CD14-positive monocyte (primary cell): ENCODE measurements around the gene PSEN1. TPM values are rescaled to one million over a fixed set of nuclear protein-coding genes. Genes with fewer than 3 reads are reported as not detected.

ENCODE experiments used
- DNase-seq, 3 donors: peaks; one replicate each; pipeline ENCODE4 v3.0.0-alpha.2; 2011 to 2022
- H2AFZ ChIP-seq: 2 replicates; pipeline ENCODE4 v1.6.0; 2012; ENCODE audit warnings: mild to moderate bottlenecking, low read depth, low read length, inconsistent platforms; ENCODE audit not compliant: insufficient read depth, poor library complexity, severe bottlenecking
- H3K27ac ChIP-seq, 2 donors: 1 replicate in 1 of 2; 2 replicates in 1 of 2; pipeline ENCODE4 v1.5.1; 2012 to 2013; ENCODE audit warnings: low read length in 2 of 2, control low read depth in 1 of 2, inconsistent platforms in 1 of 2, low read depth in 1 of 2, mild to moderate bottlenecking in 1 of 2
- H3K27me3 ChIP-seq, 2 donors: one replicate each; pipeline versions ENCODE4 v1.6.0 to v1.6.1; 2011 to 2013; ENCODE audit warnings: low read length in 2 of 2; ENCODE audit not compliant: control insufficient read depth in 2 of 2, insufficient read depth in 2 of 2
- H3K36me3 ChIP-seq, 2 donors: replicated peaks in 1 of 2; 1 replicate in 1 of 2; 2 replicates in 1 of 2; pipeline versions ENCODE4 v1.5.1 to v1.6.1; 2012 to 2013; ENCODE audit warnings: low read length in 2 of 2, control low read depth in 1 of 2, inconsistent platforms in 1 of 2, mild to moderate bottlenecking in 1 of 2; ENCODE audit not compliant: insufficient read depth in 2 of 2, control insufficient read depth in 1 of 2
- H3K4me1 ChIP-seq, 2 donors: 1 replicate in 1 of 2; 2 replicates in 1 of 2; pipeline versions ENCODE4 v1.5.1 to v1.6.1; 2012 to 2013; ENCODE audit warnings: low read length in 2 of 2, control low read depth in 1 of 2, inconsistent platforms in 1 of 2, mild to moderate bottlenecking in 1 of 2, moderate library complexity in 1 of 2; ENCODE audit not compliant: insufficient read depth in 2 of 2, control insufficient read depth in 1 of 2
- H3K4me2 ChIP-seq: replicated peaks from 2 replicates; pipeline ENCODE3; 2012; ENCODE audit warnings: low read length, moderate library complexity, mild to moderate bottlenecking; ENCODE audit not compliant: poor library complexity, severe bottlenecking; ENCODE audit errors: extremely low read depth
- H3K4me3 ChIP-seq, 3 experiments: fragments of 200-600 bp in 1 of 3; sonication (generic) in 1 of 3; replicated peaks in 1 of 3; 1 replicate in 2 of 3; 2 replicates in 1 of 3; pipeline ENCODE4 v1.5.1; 2011 to 2013; ENCODE audit warnings: low read length in 3 of 3, mild to moderate bottlenecking in 3 of 3, control low read depth in 2 of 3, low read depth in 2 of 3, inconsistent platforms in 1 of 3, moderate library complexity in 1 of 3
- H3K79me2 ChIP-seq: 2 replicates; pipeline ENCODE4 v1.6.0; 2012; ENCODE audit warnings: mild to moderate bottlenecking, control low read depth, inconsistent platforms, low read length, moderate library complexity; ENCODE audit not compliant: insufficient read depth
- H3K9ac ChIP-seq: 2 replicates; pipeline ENCODE4 v1.6.0; 2017; ENCODE audit warnings: low read length, mild to moderate bottlenecking; ENCODE audit not compliant: insufficient read depth, poor library complexity, severe bottlenecking
- H3K9me3 ChIP-seq, 2 donors: replicated peaks in 1 of 2; 1 replicate in 1 of 2; 2 replicates in 1 of 2; pipeline versions ENCODE4 v1.5.1 to v1.6.1; 2012 to 2013; ENCODE audit warnings: low read length in 2 of 2, control low read depth in 1 of 2; ENCODE audit not compliant: control insufficient read depth in 1 of 2, insufficient read depth in 1 of 2
- H4K20me1 ChIP-seq: 2 replicates; pipeline ENCODE4 v1.6.0; 2012; ENCODE audit warnings: mild to moderate bottlenecking, low read length, control low read depth, moderate library complexity; ENCODE audit not compliant: insufficient read depth
- H3K27ac Mint-ChIP-seq, 7 donors: one replicate each; pipeline ENCODE4 v1.8.0; 2020; ENCODE audit warnings: mild to moderate bottlenecking in 7 of 7, mixed read lengths in 7 of 7, moderate library complexity in 6 of 7, inconsistent platforms in 2 of 7
- H3K27me3 Mint-ChIP-seq, 3 donors: one replicate each; pipeline ENCODE4 v1.8.0; 2021 to 2022; ENCODE audit warnings: low read depth in 3 of 3, mild to moderate bottlenecking in 3 of 3, mixed read lengths in 3 of 3, moderate library complexity in 3 of 3, inconsistent platforms in 1 of 3
- H3K36me3 Mint-ChIP-seq, 2 donors: one replicate each; pipeline ENCODE4 v1.8.0; 2020; ENCODE audit warnings: mixed read lengths in 2 of 2, inconsistent platforms in 1 of 2, mild to moderate bottlenecking in 1 of 2
- H3K4me1 Mint-ChIP-seq: one replicate; pipeline ENCODE4 v1.8.0; 2020; ENCODE audit warnings: mild to moderate bottlenecking, mixed read lengths
- H3K4me3 Mint-ChIP-seq, 2 donors: one replicate each; pipeline ENCODE4 v1.8.0; 2020; ENCODE audit warnings: mild to moderate bottlenecking in 2 of 2, mixed read lengths in 2 of 2, moderate library complexity in 1 of 2
- H3K9me3 Mint-ChIP-seq, 7 donors: one replicate each; pipeline ENCODE4 v1.8.0; 2020 to 2022; ENCODE audit warnings: mixed read lengths in 7 of 7, mild to moderate bottlenecking in 6 of 7, moderate library complexity in 6 of 7, inconsistent platforms in 2 of 7
- CTCF ChIP-seq: fragments of 200-600 bp; IDR thresholded peaks from one replicate; pipeline ENCODE4 v1.8.0; 2022; ENCODE audit warnings: antibody characterized with exemption, mild to moderate bottlenecking
- WGBS: methylation state at CpG from one replicate; pipeline ENCODE4 v1.1.5; 2013; ENCODE audit warnings: missing lambda C conversion rate; ENCODE audit not compliant: insufficient coverage; 5-methylcytosine and 5-hydroxymethylcytosine counted together
- intact Hi-C, 2 donors: fragments of 100-400 bp; cut with micrococcal nuclease; formaldehyde crosslinking; loops; one replicate each; pipeline versions ENCODE4 v1.15.0 to v1.15.1; 2023
- polyA plus RNA-seq, 3 donors: library from polyadenylated mRNA; depleted of rRNA in 1 of 3; unstranded in 2 of 3; stranded (reverse) in 1 of 3; fragments of 300-500 nt in 2 of 3; fragments of >200 nt in 1 of 3; fragmentation: Illumina TruSeq in 2 of 3; gene quantifications; 1 replicate in 2 of 3; 2 replicates in 1 of 3; pipeline ENCODE4 v1.2.3, GENCODE V29; 2012 to 2021

PSEN1 gene
- polyA plus RNA-seq, 3 donors, result 42.4 to 130 (median 85.6) TPM

GRCh38 chr14:73255693-73256225 is 119.5 kb downstream of the PSEN1 start:
- Histone ChIP-seq H3K9ac (no peak overlapping the region), H3K4me1 (no peaks in the 10 kb centered on the region), H2AFZ (no peak overlapping the region), H3K27ac (no peak overlapping the region), H3K27me3 (no peaks in the 10 kb centered on the region), H3K4me2 (no peak overlapping the region), H3K36me3 (no peaks in the 10 kb centered on the region), H3K9me3 (no peaks in the 10 kb centered on the region), H3K79me2 (no peaks in the 10 kb centered on the region), H4K20me1 (no peaks in the 10 kb centered on the region), H3K4me3 (no peak overlapping the region)
- intact Hi-C loops, result no loop called here
- DNase-seq, result no peak
- no peak for TF ChIP-seq CTCF
- Mint-ChIP-seq H3K36me3 (no peaks in the 10 kb centered on the region), H3K4me1 (no peaks in the 10 kb centered on the region), H3K27ac (peak overlapping the region in 1 of 7 donors; percentile 43), H3K27me3 (peaks cover 0 to 2% (median 1%) of the 10 kb centered on the region in 3 donors), H3K9me3 (peaks cover 0 to 2% (median 0%) of the 10 kb centered on the region in 7 donors), H3K4me3 (no peak overlapping the region)
- WGBS, result 89% methylated on average over 9 of the region's 9 CpGs

GRCh38 chr14:73258076-73258475 is 121.8 kb downstream of the PSEN1 start:
- Histone ChIP-seq H3K4me2 (no peak overlapping the region), H3K9ac (no peak overlapping the region), H3K4me1 (no peaks in the 10 kb centered on the region), H3K79me2 (no peaks in the 10 kb centered on the region), H3K36me3 (no peaks in the 10 kb centered on the region), H4K20me1 (no peaks in the 10 kb centered on the region), H3K9me3 (no peaks in the 10 kb centered on the region), H2AFZ (no peak overlapping the region), H3K27me3 (no peaks in the 10 kb centered on the region), H3K27ac (no peak overlapping the region), H3K4me3 (no peak overlapping the region)
- Mint-ChIP-seq H3K27ac (no peak overlapping the region), H3K4me3 (no peak overlapping the region), H3K36me3 (no peaks in the 10 kb centered on the region), H3K4me1 (no peaks in the 10 kb centered on the region), H3K27me3 (peaks cover 1 to 2% (median 2%) of the 10 kb centered on the region in 3 donors), H3K9me3 (peaks cover 0 to 2% (median 0%) of the 10 kb centered on the region in 7 donors)
- intact Hi-C loops, result no loop called here
- DNase-seq, result no peak
- 83% methylated on average over 1 of the region's 4 CpGs for WGBS
- no peak for TF ChIP-seq CTCF
